Fibroblast of lung (primary cell): ENCODE results near the gene SP9.

Experiments used
- EZH2 ChIP-seq: IDR thresholded peaks from 2 replicates; pipeline ENCODE4 v1.5.1; 2012; ENCODE audit warnings: low read length, control low read depth, mild to moderate bottlenecking; ENCODE audit errors: missing control alignments
- TF ChIP-seq, protein P1 (sequence below), 2 donors: IDR thresholded peaks in 1 of 2; conservative IDR thresholded peaks in 1 of 2; 1 replicate in 1 of 2; 2 replicates in 1 of 2; pipeline ENCODE4 v1.5.1; 2011 to 2012; ENCODE audit warnings: low read length in 2 of 2, control low read depth in 1 of 2, inconsistent platforms in 1 of 2, low read depth in 1 of 2, mild to moderate bottlenecking in 1 of 2

DNA sequence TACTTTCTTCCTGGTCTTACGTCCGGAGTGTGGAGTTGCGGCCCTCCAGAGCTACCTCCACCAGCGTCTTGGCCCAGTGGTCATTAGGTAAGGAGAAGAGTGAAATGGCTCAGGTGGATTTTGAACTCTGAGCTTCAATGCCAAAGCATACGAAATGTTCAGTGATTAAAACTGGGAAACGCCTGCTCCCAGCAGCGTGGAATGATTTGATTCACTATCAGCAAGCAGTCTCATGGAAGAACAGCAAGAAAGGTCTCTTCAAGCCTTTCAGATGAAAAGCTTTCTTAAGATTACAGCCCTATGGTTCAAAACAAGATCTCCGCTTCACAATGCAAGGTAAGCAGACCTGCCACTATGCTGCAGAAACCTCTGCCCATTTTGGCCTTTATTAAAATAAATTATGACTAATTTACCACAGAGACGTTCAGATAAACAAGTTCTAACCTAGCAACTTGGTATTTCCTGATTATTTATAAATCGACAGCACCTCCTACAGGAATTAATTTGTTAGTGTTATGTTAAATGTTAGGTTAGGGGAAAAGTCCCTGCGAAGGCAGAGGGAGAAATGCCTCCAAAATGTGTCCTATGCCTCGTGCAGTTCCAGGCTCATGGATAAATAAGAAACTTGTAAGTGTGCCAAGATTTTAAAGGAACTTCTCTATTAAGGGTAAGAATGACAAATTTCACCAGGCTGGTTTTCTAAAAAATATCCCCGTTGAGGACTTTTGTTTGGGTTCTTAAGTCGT is 10.1 kb downstream of the SP9 start:
- TF ChIP-seq, protein P1, sequence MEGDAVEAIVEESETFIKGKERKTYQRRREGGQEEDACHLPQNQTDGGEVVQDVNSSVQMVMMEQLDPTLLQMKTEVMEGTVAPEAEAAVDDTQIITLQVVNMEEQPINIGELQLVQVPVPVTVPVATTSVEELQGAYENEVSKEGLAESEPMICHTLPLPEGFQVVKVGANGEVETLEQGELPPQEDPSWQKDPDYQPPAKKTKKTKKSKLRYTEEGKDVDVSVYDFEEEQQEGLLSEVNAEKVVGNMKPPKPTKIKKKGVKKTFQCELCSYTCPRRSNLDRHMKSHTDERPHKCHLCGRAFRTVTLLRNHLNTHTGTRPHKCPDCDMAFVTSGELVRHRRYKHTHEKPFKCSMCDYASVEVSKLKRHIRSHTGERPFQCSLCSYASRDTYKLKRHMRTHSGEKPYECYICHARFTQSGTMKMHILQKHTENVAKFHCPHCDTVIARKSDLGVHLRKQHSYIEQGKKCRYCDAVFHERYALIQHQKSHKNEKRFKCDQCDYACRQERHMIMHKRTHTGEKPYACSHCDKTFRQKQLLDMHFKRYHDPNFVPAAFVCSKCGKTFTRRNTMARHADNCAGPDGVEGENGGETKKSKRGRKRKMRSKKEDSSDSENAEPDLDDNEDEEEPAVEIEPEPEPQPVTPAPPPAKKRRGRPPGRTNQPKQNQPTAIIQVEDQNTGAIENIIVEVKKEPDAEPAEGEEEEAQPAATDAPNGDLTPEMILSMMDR (conservative IDR thresholded peaks at IDR 0.05 in 1 of 2, IDR thresholded peaks at IDR 0.05 in 1 of 2; ENCODE audit: low read depth in 1 of 2, low read length in 2 of 2) = peak in 1 of 2 donors; percentile 32
- no peak for TF ChIP-seq EZH2
